Bronchial epithelial cell (primary cell): ENCODE data around the gene LCLAT1. TPM values are rescaled to one million over a fixed set of nuclear protein-coding genes. Genes with fewer than 3 reads are reported as not detected.

Experiments
- DNase-seq: peaks from one replicate; pipeline ENCODE4 v3.0.0-alpha.2; 2010; ENCODE audit warnings: low read depth
- FAIRE-seq: peaks from 2 replicates; lab custom pipeline; 2011; peaks lifted over from hg19 to GRCh38; lab: Jason Lieb, UNC
- H3K27me3 ChIP-seq: 2 replicates; pipeline ENCODE4 v1.5.1; 2011; ENCODE audit warnings: low read length; ENCODE audit not compliant: control insufficient read depth, insufficient read depth
- H3K36me3 ChIP-seq: 2 replicates; pipeline ENCODE4 v1.5.1; 2011; ENCODE audit warnings: low read length; ENCODE audit not compliant: control insufficient read depth, insufficient read depth
- H3K4me3 ChIP-seq: 2 replicates; pipeline ENCODE4 v1.5.1; 2011; ENCODE audit warnings: mild to moderate bottlenecking, low read depth, low read length, control low read depth
- total RNA-seq: library from RNA; depleted of rRNA; stranded (reverse); fragments of >200 nt; gene quantifications from 2 replicates; pipeline ENCODE4 v1.2.1, GENCODE V29; 2014
- TF ChIP-seq, protein P1 (sequence below): IDR thresholded peaks from 2 replicates; pipeline ENCODE4 v1.5.1; 2011; ENCODE audit warnings: mild to moderate bottlenecking, moderate library complexity, low read length, control low read depth, inconsistent platforms; ENCODE audit not compliant: insufficient read depth, severe bottlenecking

LCLAT1 gene
- total RNA-seq, 1 donor from 2014 or later, result 8.7 TPM

DNA sequence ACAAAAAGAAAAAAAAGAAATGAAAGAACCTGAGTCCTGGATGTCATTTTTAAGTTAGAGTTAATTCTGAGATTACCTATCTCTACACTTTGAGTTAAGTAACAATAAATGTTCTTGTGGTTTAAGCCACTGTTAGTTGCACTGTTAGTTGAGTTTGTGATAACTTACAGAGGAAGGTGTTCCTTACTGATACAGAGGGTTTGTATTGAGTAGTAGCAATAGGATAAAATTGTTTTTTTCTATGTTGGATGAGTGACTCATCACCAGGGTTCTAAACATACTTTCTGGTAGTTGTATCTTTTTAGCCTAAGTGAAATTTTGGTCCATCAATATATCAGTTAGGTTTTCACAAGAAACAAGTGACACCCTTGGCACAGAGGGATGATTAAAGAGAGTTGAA is 4.0 kb upstream of the LCLAT1 start:
- TF ChIP-seq, protein P1, sequence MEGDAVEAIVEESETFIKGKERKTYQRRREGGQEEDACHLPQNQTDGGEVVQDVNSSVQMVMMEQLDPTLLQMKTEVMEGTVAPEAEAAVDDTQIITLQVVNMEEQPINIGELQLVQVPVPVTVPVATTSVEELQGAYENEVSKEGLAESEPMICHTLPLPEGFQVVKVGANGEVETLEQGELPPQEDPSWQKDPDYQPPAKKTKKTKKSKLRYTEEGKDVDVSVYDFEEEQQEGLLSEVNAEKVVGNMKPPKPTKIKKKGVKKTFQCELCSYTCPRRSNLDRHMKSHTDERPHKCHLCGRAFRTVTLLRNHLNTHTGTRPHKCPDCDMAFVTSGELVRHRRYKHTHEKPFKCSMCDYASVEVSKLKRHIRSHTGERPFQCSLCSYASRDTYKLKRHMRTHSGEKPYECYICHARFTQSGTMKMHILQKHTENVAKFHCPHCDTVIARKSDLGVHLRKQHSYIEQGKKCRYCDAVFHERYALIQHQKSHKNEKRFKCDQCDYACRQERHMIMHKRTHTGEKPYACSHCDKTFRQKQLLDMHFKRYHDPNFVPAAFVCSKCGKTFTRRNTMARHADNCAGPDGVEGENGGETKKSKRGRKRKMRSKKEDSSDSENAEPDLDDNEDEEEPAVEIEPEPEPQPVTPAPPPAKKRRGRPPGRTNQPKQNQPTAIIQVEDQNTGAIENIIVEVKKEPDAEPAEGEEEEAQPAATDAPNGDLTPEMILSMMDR, result no peak
- Histone ChIP-seq H3K27me3 (no peaks in the 10 kb centered on the region), H3K4me3 (no peak overlapping the region)

DNA sequence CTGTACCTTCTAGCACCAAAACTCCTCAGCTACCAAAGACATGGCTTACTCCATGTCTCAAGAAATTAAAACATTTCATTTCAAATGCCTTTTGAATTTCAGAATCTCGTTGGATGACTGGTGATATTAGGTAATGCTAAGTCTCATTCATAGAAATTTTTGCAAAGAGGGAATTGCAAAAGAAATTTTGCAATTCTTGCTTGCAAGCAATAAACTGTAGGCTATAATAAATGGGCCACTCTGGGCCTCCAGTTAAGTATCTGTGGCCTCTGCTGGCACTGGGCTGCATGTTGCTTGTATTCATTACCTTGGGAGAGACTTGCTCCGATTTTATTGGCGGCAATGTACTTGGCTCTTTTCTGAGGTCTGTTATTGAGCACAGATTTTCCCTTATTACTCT is 2.8 kb upstream of the LCLAT1 start:
- DNase-seq (no peak), FAIRE-seq (no peak)

More for the DNA sequence above, 4.0 kb upstream of the LCLAT1 start:
- no peaks in the 10 kb centered on the region for H3K36me3 ChIP-seq
- FAIRE-seq, result no peak
- no peak for DNase-seq

DNA sequence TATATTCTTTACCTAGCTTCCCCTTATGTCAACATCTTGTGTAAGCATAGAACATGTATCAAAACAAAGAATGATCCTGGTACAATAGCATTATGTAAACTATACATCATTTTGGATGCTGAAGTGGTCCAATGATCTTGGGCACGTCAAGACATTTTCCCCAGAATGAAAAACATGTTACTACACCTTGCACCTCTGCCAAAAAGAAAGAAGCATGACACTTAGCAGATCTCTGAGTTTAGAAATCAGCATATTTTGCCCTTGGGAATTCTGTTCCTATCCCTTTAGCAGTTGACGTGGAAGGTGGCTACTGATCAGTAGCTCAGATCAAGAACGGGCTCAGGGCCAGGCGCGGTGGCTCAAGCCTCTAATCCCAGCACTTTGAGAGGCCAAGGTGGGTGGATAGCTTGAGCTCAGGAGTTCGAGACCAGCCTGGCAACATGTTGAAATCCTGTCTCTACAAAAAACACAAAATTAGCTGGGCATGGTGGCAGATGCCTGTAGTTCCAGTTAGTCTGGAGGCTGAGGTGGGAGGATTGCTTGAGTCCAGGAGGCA is 1.7 kb upstream of the LCLAT1 start:
- Histone ChIP-seq H3K36me3 (no peaks in the 10 kb centered on the region), H3K4me3 (no peak overlapping the region), H3K27me3 (no peaks in the 10 kb centered on the region)
- peak; percentile 74 for DNase-seq
- TF ChIP-seq, protein P1, result no peak
- FAIRE-seq, result no peak

More for the DNA sequence above, 2.8 kb upstream of the LCLAT1 start:
- Histone ChIP-seq H3K36me3 (no peaks in the 10 kb centered on the region), H3K4me3 (no peak overlapping the region), H3K27me3 (no peaks in the 10 kb centered on the region)
- TF ChIP-seq, protein P1, result no peak

DNA sequence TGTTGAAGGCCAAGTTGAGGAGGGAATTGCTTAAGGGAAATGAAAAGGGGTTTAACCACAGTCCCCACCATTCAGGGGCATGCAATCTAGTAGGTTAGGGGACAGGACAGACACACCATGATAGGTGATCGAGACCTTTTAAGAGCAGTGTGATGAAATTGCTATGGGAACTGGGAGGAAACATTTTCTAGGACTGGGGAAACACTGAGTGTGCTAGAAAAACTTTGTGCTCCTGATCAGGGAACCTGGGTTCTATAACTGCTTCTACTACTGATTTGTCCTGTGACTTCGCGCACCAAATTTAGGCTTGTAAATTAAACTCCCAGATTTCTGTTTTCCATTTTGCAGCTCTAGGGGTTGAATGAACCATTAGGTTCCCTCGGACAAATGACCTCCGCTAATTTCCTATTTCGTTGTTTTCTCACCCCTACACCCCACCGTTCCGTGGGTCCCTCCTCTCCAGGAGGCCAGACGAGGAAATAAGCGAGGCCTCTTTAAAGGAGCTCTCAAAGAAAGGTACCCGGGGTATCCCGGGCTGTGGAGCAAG is 371 bp upstream of the LCLAT1 start:
- H3K36me3 ChIP-seq, result no peaks in the 10 kb centered on the region
- FAIRE-seq (no peak), DNase-seq (no peak)
- peak overlapping the region; percentile 95 for H3K4me3 ChIP-seq
- TF ChIP-seq, protein P1, result no peak
- H3K27me3 ChIP-seq, result no peaks in the 10 kb centered on the region

DNA sequence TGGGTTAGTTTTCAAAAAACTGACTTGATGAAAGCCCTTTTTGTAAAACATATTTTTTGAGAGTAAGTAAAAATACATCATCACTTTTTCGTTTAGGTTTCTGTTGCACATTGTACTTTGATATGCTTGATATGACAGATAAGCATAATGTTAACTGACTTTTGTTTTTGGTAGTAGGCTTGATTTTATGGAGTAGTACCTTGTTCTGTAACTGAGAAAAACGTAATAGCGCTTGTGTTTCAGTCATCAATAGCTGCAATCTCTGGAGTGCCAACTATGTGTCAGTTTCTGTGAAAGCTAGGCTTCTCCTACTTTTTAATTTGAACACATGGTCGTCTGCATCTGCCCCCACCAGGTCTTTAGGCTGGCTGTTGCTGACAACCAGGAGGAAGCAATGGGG is 1.3 kb downstream of the LCLAT1 start:
- no peak for FAIRE-seq
- no peak overlapping the region for H3K4me3 ChIP-seq
- H3K27me3 ChIP-seq, result no peaks in the 10 kb centered on the region
- no peak for DNase-seq
- no peaks in the 10 kb centered on the region for H3K36me3 ChIP-seq
- TF ChIP-seq, protein P1, result no peak

DNA sequence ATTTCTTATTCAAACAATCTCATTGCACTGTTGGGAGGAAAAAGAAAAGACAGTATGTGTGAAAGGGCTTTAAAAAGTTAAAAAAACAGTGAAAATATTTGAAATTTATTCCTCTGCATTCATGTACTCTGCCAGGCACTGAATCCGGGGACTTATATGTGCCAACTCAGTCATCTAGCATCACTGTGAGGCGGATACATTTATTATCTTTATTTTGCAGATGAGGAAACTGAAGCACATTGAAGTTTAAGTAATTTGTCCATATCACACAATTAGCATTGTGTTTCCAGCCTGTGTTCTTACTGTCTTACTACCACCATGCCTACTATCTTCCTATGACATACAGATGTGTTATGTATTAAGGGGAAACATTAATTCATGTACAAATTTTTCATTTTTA is 1.8 kb downstream of the LCLAT1 start:
- Histone ChIP-seq H3K27me3 (no peaks in the 10 kb centered on the region), H3K4me3 (no peak overlapping the region), H3K36me3 (no peaks in the 10 kb centered on the region)
- TF ChIP-seq, protein P1, result no peak
- no peak for DNase-seq
- FAIRE-seq, result no peak
